Sigmoid colon (tissue), 4 donors: ENCODE measurements around the gene ANTXR2.

Experiments
- EP300 ChIP-seq, 4 donors: sonication (generic); formaldehyde crosslinking; IDR thresholded peaks; one replicate each; pipeline ENCODE4 v1.6.1; 2017; ENCODE audit warnings: antibody characterized with exemption in 4 of 4
- POLR2A ChIP-seq, 2 donors: fragments of 450-650 bp; IDR thresholded peaks; one replicate each; pipeline ENCODE4 v1.6.1; 2016; ENCODE audit warnings: antibody characterized with exemption in 2 of 2, mild to moderate bottlenecking in 2 of 2, moderate library complexity in 2 of 2
- TF ChIP-seq, protein P1 (sequence below), 4 experiments: fragments of 450-650 bp in 3 of 4; fragments of 200-600 bp in 1 of 4; IDR thresholded peaks; one replicate each; pipeline ENCODE4 v1.5.1; 2016 to 2019; ENCODE audit warnings: antibody characterized with exemption in 4 of 4, mild to moderate bottlenecking in 3 of 4, moderate library complexity in 2 of 4

DNA sequence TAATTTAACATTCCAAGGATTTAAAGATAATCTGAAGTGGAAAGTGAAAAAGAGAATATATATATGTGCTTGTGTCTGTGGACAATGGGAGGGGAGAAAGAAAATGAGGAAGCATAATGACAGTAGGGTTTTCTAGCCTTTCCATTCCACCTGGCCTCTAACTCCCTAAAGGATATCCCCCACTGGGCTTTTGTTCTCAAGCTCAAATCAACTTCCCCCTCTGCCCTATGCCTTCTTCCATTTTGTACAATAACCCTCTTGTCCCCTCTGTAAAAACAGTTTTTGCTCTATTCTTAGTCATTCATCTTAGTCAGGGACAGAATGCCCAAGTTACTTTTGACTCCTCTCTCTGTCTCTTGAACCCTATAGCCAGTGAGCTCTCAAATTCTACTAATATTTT, 23.6 kb downstream of the ANTXR2 start:
- TF ChIP-seq, protein P1, sequence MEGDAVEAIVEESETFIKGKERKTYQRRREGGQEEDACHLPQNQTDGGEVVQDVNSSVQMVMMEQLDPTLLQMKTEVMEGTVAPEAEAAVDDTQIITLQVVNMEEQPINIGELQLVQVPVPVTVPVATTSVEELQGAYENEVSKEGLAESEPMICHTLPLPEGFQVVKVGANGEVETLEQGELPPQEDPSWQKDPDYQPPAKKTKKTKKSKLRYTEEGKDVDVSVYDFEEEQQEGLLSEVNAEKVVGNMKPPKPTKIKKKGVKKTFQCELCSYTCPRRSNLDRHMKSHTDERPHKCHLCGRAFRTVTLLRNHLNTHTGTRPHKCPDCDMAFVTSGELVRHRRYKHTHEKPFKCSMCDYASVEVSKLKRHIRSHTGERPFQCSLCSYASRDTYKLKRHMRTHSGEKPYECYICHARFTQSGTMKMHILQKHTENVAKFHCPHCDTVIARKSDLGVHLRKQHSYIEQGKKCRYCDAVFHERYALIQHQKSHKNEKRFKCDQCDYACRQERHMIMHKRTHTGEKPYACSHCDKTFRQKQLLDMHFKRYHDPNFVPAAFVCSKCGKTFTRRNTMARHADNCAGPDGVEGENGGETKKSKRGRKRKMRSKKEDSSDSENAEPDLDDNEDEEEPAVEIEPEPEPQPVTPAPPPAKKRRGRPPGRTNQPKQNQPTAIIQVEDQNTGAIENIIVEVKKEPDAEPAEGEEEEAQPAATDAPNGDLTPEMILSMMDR (IDR thresholded peaks at IDR 0.05), result no peak
- TF ChIP-seq EP300 (IDR thresholded peaks at IDR 0.05) (no peak), POLR2A (IDR thresholded peaks at IDR 0.05) (no peak)
